GM12872 (cell line): ENCODE data around the gene TRPM2.

Source experiments
- CTCF ChIP-seq: IDR thresholded peaks from 3 replicates; pipeline ENCODE4 v1.5.1; 2011; ENCODE audit warnings: low read depth, mild to moderate bottlenecking, low read length, moderate library complexity; ENCODE audit not compliant: insufficient read depth

TRPM2 gene

GRCh38 chr21:44353191-44353970 is at the start of gene TRPM2:
TSS of gene TRPM2 (plus strand) at chr21:44353621. CDS start at chr21:44353701, 80 bp downstream.
- TF ChIP-seq CTCF, result no peak

GRCh38 chr21:44304011-44304616 is 49.3 kb upstream of the TRPM2 start:
- TF ChIP-seq CTCF, result no peak

- peak; percentile 82 for TF ChIP-seq CTCF
These were observed 48.5 kb upstream of the TRPM2 start for GRCh38 chr21:44304877-44305293.

- TF ChIP-seq CTCF, result no peak
These were observed 47.7 kb upstream of the TRPM2 start for GRCh38 chr21:44305691-44306090.

- TF ChIP-seq CTCF, result no peak
These were observed 46.3 kb upstream of the TRPM2 start for GRCh38 chr21:44306936-44307704.

GRCh38 chr21:44310628-44311507 is 42.6 kb upstream of the TRPM2 start:
- 0 out of 3 replicates have a peak, but pooled peaks have one; percentile 18 for TF ChIP-seq CTCF
